ENCODE measurements around the gene SCYL1.

The SCYL1 gene

DNA sequence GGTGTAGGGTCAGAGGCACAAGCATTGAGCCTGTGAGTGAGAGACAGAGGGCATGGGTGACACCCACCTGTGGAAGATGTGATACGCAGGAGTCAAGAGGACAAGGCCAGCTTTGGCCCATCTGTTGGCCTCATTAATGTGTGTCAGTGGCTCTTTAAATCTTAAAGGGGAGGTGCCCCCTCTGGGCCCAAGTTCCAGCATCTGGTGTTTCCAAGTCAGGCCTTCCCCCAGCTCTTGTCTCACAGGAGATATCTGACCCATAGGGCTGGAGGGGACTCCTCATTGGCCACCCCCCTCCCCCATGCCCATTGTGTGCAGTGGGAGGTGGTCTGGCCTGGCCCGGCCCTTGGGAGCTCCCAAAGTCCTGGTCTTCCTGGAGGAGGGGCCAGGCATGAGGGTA is 61.8 kb downstream of the SCYL1 start:
- DNase-seq = no peak
